ENCODE data around the gene RAMP3. TPM values are rescaled to one million over a fixed set of nuclear protein-coding genes. Genes with fewer than 3 reads are reported as not detected.

RAMP3 gene
- total and polyA plus RNA-seq, 2 donors (not counting 1 experiment from before 2014, with no cell fraction given) = not detected

DNA sequence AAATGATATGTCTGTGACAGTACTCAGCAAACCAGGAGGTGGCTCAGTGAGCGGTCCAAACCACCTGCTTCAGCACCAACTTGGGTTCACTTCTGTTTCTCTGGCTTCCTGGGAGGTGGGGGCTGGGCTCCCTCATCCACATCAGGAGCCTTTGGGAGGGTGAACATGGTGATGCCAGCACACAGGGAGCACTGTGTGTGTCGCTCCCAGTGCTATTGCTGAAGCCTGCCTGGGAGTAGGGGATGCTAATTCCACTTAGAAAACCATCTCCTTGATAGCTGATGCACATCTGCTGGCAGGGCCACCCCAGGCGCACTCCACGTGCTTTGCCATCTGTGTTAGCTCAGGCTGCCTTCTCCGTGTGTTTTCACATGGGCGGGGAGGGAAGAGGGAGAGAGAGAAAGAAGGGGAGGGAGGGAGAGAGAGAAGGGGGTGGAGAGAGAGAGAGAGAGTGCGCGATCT, 58.0 kb downstream of the RAMP3 start:
- Histone ChIP-seq H2AFZ (ENCODE audit: insufficient read depth, low read depth, low read length, poor library complexity, severe bottlenecking) (no peak overlapping the region), H3K27ac (ENCODE audit: low read length in 2 of 2) (no peak overlapping the region), H3K9me3 (ENCODE audit: control extremely low read depth in 1 of 3, control insufficient read depth in 2 of 3, insufficient read depth in 1 of 3, low read length in 2 of 3) (peaks cover 0 to 9% (median 0%) of the 10 kb centered on the region in 3 donors), H3K4me1 (ENCODE audit: control insufficient read depth in 2 of 2, insufficient read depth in 2 of 2, low read length in 2 of 2) (no peaks in the 10 kb centered on the region), H3K79me2 (ENCODE audit: control insufficient read depth, insufficient read depth, low read length) (no peaks in the 10 kb centered on the region), H4K20me1 (ENCODE audit: control insufficient read depth, insufficient read depth, low read length, poor library complexity, severe bottlenecking) (no peaks in the 10 kb centered on the region), H3K4me2 (replicated peaks; ENCODE audit: low read depth, low read length, poor library complexity, severe bottlenecking) (no peak overlapping the region), H3K9ac (ENCODE audit: low read length) (no peak overlapping the region), H3K36me3 (replicated peaks in 1 of 2; ENCODE audit: control extremely low read depth in 1 of 2, control insufficient read depth in 1 of 2, extremely low read depth in 1 of 2, insufficient read depth in 2 of 2, low read length in 1 of 2) (no peaks in the 10 kb centered on the region), H3K4me3 (ENCODE audit: control extremely low read depth in 1 of 5, extremely low read depth in 1 of 5, insufficient read depth in 1 of 5, low read depth in 2 of 5, low read length in 4 of 5) (no peak overlapping the region), H3K27me3 (replicated peaks in 1 of 4; ENCODE audit: control extremely low read depth in 1 of 4, control insufficient read depth in 3 of 4, insufficient read depth in 4 of 4, low read length in 3 of 4) (peaks cover 0 to 31% (median 4%) of the 10 kb centered on the region in 4 experiments)
- Mint-ChIP-seq H3K4me1 (no peaks in the 10 kb centered on the region), H3K27ac (no peak overlapping the region), H3K4me3 (no peak overlapping the region), H3K9me3 (ENCODE audit: insufficient read depth) (no peaks in the 10 kb centered on the region), H3K27me3 (peaks cover 39% of the 10 kb centered on the region)
- intact Hi-C loops (cut with micrococcal nuclease) = no loop called here
- TF ChIP-seq, protein P1, sequence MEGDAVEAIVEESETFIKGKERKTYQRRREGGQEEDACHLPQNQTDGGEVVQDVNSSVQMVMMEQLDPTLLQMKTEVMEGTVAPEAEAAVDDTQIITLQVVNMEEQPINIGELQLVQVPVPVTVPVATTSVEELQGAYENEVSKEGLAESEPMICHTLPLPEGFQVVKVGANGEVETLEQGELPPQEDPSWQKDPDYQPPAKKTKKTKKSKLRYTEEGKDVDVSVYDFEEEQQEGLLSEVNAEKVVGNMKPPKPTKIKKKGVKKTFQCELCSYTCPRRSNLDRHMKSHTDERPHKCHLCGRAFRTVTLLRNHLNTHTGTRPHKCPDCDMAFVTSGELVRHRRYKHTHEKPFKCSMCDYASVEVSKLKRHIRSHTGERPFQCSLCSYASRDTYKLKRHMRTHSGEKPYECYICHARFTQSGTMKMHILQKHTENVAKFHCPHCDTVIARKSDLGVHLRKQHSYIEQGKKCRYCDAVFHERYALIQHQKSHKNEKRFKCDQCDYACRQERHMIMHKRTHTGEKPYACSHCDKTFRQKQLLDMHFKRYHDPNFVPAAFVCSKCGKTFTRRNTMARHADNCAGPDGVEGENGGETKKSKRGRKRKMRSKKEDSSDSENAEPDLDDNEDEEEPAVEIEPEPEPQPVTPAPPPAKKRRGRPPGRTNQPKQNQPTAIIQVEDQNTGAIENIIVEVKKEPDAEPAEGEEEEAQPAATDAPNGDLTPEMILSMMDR (IDR thresholded peaks at IDR 0.05) = no peak
- TF ChIP-seq EZH2 (IDR thresholded peaks at IDR 0.05; ENCODE audit: borderline replicate concordance, insufficient read depth, low read depth, low read length, poor library complexity, severe bottlenecking) = no peak
- 53% methylated on average over 3 of the region's 8 CpGs for WGBS (ENCODE audit: insufficient coverage)
- CTCF ChIA-PET = interaction anchor here (1.1 to 1.5 kb wide), 2 partner anchors 9 kb away, joined by 3 to 4 read pairs; no protein-coding TSS in a partner anchor
- DNase-seq = no peak
- no peak for ATAC-seq (ENCODE audit: low read depth)
- POLR2A ChIA-PET = no interaction called here

DNA sequence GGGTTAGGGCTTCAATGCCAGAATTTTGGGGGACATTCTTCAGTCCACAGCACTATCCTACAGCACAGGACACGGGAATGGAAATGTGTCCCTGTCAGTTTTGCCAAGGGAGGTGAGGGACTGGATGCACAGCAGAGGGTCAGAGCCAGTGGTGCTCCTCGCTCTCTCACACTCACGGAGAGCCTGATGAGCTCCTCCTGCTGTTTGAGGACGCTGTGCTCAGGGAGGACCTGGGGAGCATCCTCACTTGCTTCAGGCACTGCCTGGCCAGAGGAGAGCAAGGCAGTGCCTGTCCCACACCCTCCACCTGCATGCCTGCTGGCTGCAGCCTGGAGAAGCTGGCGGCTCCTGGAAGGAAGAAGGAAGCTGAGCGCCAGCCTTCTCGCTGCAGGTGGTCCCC, 58.6 kb downstream of the RAMP3 start:
- H4K20me1 ChIP-seq (ENCODE audit: control insufficient read depth, insufficient read depth, low read length, poor library complexity, severe bottlenecking) = no peaks in the 10 kb centered on the region
- peaks cover 0 to 31% (median 4%) of the 10 kb centered on the region in 4 experiments for H3K27me3 ChIP-seq (replicated peaks in 1 of 4; ENCODE audit: control extremely low read depth in 1 of 4, control insufficient read depth in 3 of 4, insufficient read depth in 4 of 4, low read length in 3 of 4)
- H3K9ac ChIP-seq (ENCODE audit: low read length) = no peak overlapping the region
- Mint-ChIP-seq H3K27me3 (peaks cover 42% of the 10 kb centered on the region), H3K27ac (no peak overlapping the region), H3K4me1 (no peaks in the 10 kb centered on the region), H3K9me3 (ENCODE audit: insufficient read depth) (no peaks in the 10 kb centered on the region), H3K4me3 (no peak overlapping the region)
- 56% methylated on average over 7 of the region's 7 CpGs for WGBS (ENCODE audit: insufficient coverage)
- peaks cover 0 to 9% (median 0%) of the 10 kb centered on the region in 3 donors for H3K9me3 ChIP-seq (ENCODE audit: control extremely low read depth in 1 of 3, control insufficient read depth in 2 of 3, insufficient read depth in 1 of 3, low read length in 2 of 3)
- H3K36me3 ChIP-seq (replicated peaks in 1 of 2; ENCODE audit: control extremely low read depth in 1 of 2, control insufficient read depth in 1 of 2, extremely low read depth in 1 of 2, insufficient read depth in 2 of 2, low read length in 1 of 2) = no peaks in the 10 kb centered on the region
- H3K4me3 ChIP-seq (ENCODE audit: control extremely low read depth in 1 of 5, extremely low read depth in 1 of 5, insufficient read depth in 1 of 5, low read depth in 2 of 5, low read length in 4 of 5) = no peak overlapping the region
- CTCF ChIA-PET = interaction anchor here (1.5 kb wide), 1 partner anchor 9 kb away, joined by 3 read pairs; no protein-coding TSS in a partner anchor
- no peaks in the 10 kb centered on the region for H3K79me2 ChIP-seq (ENCODE audit: control insufficient read depth, insufficient read depth, low read length)
- H3K4me2 ChIP-seq (replicated peaks; ENCODE audit: low read depth, low read length, poor library complexity, severe bottlenecking) = no peak overlapping the region
- H3K27ac ChIP-seq (ENCODE audit: low read length in 2 of 2) = no peak overlapping the region
- ATAC-seq (ENCODE audit: low read depth) = no peak
- POLR2A ChIA-PET = no interaction called here
- no peaks in the 10 kb centered on the region for H3K4me1 ChIP-seq (ENCODE audit: control insufficient read depth in 2 of 2, insufficient read depth in 2 of 2, low read length in 2 of 2)
- TF ChIP-seq EZH2 (IDR thresholded peaks at IDR 0.05; ENCODE audit: borderline replicate concordance, insufficient read depth, low read depth, low read length, poor library complexity, severe bottlenecking) = no peak
- TF ChIP-seq, protein P1 (IDR thresholded peaks at IDR 0.05) = no peak
- DNase-seq = no peak
- intact Hi-C loops (cut with micrococcal nuclease) = no loop called here
- no peak overlapping the region for H2AFZ ChIP-seq (ENCODE audit: insufficient read depth, low read depth, low read length, poor library complexity, severe bottlenecking)

All from B cell (primary cell).